GM19438 (cell line): Measurements from ENCODE around the gene KRTAP9-3.
"Not testable (repeated sequence)": the region's sequence is repeated elsewhere in the genome, so short reads cannot be mapped to it uniquely, and the experiment has no call there.

Source experiments
- ATAC-seq: cut with Tn5 transposase; IDR thresholded peaks from one replicate; pipeline ENCODE4 v1.9.1; 2021; ENCODE audit warnings: low read depth; ENCODE audit not compliant: unreplicated experiment

The KRTAP9-3 gene

DNA sequence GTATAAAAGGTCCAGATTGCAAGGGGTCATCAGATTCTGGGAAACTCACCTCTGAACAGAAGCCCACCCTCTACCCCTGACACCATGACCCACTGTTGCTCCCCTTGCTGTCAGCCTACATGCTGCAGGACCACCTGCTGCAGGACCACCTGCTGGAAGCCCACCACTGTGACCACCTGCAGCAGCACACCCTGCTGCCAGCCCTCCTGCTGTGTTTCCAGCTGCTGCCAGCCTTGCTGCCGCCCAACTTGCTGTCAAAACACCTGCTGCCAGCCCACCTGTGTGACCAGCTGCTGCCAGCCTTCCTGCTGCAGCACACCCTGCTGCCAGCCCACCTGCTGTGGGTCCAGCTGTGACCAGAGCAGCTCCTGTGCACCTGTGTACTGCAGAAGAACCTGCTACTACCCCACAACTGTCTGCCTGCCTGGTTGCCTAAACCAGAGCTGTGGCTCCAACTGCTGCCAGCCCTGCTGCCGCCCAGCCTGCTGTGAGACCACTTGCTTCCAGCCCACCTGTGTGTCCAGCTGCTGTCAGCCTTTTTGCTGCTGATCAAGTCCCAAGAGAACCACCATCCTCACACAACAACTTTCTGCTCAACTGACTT, 17.5 kb downstream of the KRTAP9-3 start, which contains the start of gene KRTAP9-4:
KRTAP9-4 (plus strand) TSS at position 51 of the 604 bp plus-strand sequence; CDS start at position 85, 34 bp downstream.
- not testable (repeated sequence) for ATAC-seq

DNA sequence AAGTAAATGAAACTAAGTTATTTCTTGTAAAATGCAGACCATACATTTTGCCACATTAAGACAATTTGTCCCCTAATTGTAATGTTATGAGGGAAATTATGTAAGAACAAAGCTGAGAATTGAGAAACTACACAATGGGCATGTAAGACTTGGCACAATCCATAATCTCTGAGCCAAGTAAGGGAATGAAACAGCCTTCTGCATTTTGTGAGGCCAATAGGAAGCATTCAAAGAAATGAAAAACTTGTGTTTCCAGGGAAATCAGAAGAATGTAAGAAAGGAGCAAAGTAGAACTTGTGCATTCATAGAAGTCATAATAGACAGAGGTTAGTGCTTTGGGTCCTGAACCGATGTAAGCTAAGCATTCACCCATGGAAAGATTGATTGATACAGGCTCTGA, 19.0 kb downstream of the KRTAP9-3 start:
- no peak for ATAC-seq

DNA sequence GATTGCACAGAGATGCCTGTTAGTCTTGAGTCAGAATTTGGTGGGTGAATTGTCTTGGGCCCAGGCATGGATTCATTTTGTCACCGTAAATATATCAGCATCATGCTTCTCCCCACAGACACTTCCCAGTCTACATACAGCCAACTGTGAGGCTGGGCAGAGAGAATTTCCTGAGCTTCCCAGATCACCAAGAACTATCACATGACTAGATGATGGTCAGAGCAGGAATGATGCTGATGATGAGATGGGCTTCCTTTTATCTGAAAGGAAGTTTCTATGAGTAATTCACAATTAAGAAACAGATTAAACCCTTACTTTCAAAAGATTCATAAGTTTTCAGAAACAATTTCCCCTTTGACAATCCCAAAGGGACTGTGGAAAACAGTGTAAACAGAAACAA, 22.6 kb downstream of the KRTAP9-3 start:
- no peak for ATAC-seq

DNA sequence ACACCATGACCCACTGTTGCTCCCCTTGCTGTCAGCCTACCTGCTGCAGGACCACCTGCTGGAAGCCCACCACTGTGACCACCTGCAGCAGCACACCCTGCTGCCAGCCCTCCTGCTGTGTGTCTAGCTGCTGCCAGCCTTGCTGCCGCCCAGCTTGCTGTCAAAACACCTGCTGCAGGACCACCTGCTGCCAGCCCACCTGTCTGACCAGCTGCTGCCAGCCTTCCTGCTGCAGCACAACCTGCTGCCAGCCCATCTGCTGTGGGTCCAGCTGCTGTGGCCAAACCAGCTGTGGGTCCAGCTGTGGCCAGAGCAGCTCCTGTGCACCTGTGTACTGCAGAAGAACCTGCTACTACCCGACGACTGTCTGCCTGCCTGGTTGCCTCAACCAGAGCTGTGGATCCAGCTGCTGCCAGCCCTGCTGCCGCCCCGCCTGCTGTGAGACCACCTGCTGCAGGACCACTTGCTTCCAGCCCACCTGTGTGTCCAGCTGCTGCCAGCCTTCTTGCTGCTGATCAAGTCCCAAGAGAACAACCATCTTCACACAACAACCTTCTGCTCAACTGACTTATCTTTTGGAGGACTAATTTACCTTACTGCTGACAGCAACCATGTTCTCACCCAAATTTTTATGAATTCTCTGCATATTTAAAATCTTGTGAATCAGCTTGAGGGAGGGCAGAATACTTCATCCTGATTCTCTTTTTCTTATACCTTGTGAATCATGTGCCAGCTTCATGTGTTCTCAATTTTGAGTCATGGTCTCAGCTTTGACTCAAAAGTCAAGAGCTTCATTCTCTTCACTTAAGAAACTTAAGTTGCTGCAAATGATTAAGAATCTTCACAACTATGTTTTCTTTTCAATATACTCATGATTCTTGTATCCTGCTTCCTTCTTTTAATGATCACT, 23.4 kb downstream of the KRTAP9-3 start, which contains the start of gene KRTAP9-9:
KRTAP9-9 (plus strand) TSS at position 4 of the 910 bp plus-strand sequence.
- not testable (repeated sequence) for ATAC-seq

DNA sequence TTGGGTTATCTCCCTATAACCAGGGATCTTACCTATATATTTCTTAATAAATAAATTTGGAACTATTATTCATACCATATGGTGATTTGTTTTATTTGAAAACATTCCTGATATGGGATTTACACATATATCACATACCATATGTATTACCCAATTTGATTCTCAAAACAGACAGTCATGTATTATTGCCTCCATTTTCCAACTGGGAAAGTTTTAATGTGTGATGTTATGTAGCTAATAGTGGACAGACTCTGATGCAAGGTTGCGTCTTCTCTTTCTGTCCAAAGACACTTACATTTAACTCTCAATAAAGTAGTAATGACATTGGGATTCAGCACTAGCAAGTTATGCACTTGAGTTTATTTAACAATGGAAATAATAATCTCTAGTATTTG, 24.0 kb downstream of the KRTAP9-3 start:
- no peak for ATAC-seq

DNA sequence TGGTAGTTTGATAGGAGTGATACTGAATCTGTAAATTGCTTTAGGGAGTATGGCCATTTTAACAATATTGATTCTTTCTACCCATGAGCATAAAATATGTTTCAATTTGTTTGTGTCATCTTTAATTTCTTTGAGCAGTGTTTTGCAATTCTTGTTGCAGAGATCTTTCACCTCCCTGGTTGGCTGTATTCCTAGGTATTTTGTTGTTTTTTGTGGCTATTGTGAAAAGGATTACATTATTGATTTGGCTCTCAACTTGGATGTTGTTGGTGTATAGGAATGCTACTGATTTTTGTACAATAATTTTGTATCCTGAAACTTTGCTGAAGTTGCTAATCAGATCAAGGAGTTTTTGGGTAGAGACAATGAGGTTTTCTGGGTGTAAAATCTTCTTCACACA, 26.2 kb downstream of the KRTAP9-3 start:
- ATAC-seq, result no peak

DNA sequence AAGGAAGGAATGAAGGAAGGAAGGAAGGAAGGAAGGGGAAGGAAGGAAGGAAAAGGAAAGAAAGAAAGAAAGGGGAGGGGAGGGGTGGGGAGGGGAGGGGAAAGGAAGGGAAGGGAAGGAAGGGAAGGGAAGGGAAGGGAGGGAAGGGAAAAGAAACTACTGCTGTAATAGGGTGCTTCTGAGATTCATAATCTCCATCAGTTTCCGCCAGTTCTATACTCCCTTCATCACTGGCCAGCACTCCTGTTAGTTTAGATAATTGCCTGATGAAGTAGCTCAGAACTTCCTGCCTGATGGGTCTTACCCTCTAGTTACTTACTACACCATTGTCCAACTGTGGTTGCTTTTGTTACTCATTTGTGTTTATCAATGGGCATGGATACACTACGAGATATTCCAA, 31.0 kb downstream of the KRTAP9-3 start:
- no peak for ATAC-seq

DNA sequence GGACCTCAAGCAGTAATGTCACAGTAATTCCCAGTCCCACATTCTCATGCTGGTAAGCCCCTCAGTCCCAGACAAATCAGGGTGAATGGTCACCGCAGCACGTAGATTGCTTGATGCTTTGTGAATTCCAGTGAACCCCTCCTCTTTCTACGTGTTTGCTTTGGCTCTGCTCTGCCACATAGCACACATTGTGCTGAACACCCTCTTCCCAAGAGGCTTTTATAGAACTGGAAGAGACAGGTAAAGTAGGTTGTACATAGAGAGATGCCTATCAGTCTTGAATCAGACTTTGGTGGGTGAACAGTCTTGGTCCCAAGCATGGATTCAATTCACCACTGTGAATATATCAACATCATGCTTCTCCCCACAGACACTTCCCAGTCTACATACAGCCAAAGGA, 32.4 kb downstream of the KRTAP9-3 start:
- no peak for ATAC-seq

DNA sequence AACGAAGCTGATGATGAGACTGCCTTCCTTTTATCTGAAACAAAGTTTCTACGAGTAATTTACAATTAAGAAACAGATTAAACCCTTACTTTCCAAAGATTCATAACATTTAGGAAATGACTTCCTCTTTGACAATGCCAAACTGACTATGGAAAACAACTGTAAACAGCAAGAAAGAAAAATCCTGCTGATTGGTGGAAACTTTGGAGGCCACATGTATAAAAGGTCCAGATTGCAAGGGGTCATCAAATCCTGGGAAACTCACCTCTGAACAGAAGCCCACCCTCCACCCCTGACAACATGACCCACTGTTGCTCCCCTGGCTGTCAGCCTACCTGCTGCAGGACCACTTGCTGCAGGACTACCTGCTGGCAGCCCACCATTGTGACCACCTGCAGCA, 32.8 kb downstream of the KRTAP9-3 start, which contains the start of gene KRTAP9-6:
KRTAP9-6 (plus strand) TSS at position 301 of the 400 bp plus-strand sequence; CDS start at position 301, 0 bp downstream.
- ATAC-seq, result no peak

DNA sequence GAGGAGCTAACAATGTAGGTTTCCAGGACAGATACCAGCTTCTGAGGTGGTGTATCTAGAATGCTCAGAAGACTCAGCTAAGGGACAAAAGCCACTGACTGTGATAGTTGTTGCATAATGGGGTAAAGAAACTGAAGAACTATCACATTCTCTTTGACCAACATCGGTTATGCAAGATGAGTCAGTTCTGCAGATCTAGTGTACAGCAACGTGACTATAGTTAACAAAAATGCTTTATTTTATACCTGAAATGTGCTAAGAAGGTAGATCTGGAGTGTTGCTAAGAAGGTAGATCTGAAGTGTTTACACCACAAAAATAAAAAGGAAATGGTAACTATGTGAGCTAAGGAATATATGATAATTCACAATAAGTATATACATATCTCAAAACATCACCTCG, 35.5 kb downstream of the KRTAP9-3 start:
- no peak for ATAC-seq

DNA sequence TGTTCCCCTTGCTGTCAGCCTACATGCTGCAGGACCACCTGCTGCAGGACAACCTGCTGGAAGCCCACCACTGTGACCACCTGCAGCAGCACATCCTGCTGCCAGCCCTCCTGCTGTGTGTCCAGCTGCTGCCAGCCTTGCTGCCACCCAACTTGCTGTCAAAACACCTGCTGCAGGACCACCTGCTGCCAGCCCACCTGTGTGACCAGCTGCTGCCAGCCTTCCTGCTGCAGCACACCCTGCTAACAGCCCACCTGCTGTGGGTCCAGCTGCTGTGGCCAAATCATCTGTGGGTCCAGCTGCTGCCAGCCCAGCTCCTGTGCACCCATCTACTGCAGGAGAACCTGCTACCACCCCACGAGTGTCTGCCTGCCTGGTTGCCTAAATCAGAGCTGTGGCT, 39.1 kb downstream of the KRTAP9-3 start:
- ATAC-seq, result not testable (repeated sequence)

DNA sequence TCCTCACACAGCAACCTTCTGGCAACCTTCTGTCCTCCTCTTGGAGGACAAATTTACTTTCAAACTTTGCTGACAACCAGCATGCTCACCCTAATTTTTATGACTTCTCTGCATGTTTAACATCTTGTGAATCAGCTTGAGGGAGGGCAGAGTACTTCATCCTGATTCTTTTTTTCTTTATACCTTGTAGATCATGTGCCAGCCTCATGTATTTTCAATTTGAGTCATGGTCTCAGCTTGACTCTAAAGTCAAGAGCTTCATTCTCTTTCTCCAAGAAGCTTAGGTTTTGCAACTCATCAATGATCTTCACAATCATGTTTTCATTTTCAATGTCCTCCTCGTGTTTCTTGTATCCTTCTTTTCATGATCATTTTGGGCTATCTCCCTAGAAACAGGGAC, 39.6 kb downstream of the KRTAP9-3 start:
- no peak for ATAC-seq

DNA sequence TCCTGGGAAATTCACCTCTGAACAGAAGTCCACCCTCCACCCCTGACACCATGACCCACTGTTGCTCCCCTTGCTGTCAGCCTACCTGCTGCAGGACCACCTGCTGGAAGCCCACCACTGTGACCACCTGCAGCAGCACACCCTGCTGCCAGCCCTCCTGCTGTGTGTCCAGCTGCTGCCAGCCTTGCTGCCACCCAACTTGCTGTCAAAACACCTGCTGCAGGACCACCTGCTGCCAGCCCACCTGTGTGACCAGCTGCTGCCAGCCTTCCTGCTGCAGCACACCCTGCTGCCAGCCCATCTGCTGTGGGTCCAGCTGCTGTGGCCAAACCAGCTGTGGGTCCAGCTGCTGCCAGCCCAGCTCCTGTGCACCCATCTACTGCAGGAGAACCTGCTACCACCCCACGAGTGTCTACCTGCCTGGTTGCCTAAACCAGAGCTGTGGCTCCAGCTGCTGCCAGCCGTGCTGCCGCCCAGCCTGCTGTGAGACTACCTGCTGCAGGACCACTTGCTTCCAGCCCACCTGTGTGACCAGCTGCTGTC, 43.5 kb downstream of the KRTAP9-3 start, which contains the start of gene KRTAP9-7:
KRTAP9-7 (plus strand) TSS at position 51 of the 543 bp plus-strand sequence; CDS start at position 51, 0 bp downstream.
- not testable (repeated sequence) for ATAC-seq

DNA sequence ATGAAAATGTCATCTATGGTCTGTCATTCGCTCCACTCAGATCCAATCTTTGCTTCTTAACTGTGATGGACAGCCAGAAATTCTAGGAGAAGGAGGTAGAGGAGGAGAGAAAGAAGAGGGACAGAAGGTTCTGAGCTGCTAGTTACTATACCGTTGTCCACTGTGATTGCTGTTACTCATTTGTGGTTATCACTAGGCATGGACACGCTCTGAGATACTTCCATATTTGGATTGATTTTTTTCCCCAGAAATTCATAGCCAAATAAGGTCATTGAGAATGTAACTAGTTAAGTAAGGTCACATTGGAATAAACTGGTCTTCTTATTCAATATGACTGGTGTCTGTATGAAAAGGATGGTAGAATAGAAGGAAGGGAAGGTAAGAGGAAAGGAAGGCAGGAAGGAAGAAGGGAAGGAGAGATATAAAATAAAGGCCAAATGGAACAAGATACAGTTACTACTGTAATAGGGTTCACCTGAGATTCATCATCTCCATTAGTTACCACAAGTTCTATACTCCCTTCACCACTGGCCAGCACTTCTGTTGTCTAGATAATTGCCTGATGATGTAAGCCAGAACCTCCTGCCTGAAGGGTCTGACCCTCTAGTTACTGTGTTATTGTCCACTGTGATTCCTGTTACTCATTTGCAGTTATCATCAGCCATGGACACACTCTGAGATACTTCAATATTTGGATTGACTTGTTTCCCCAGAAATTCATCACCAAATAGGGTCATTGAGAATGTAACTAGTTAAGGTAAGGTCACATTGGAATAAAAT, 46.1 kb downstream of the KRTAP9-3 start:
- no peak for ATAC-seq
